BJ (cell line): ENCODE results near the gene CLEC4C. TPM values are rescaled to one million over a fixed set of nuclear protein-coding genes. Genes with fewer than 3 reads are reported as not detected.

Experiments
- CTCF ChIA-PET: fragments of 350-600 bp; formaldehyde crosslinking; extraction: SDS; loops from one replicate; lab custom pipeline; 2021; ENCODE audit warnings: antibody characterized with exemption, inconsistent platforms; lab: Yijun Ruan, JAX
- POLR2A ChIA-PET: fragments of 300-600 bp; sonication (Branson Sonifier 250); formaldehyde crosslinking; extraction: SDS; loops from one replicate; lab custom pipeline; 2021; ENCODE audit warnings: antibody characterized with exemption; lab: Charles Lee
- DNase-seq: peaks from one replicate; pipeline ENCODE4 v3.0.0-alpha.2; 2011; ENCODE audit warnings: low read depth
- H3K27me3 ChIP-seq: 2 replicates; pipeline ENCODE4 v1.6.0; 2011; ENCODE audit warnings: low read length; ENCODE audit not compliant: control insufficient read depth, insufficient read depth
- H3K36me3 ChIP-seq: 2 replicates; pipeline ENCODE4 v1.5.1; 2011; ENCODE audit warnings: low read length; ENCODE audit not compliant: control insufficient read depth, insufficient read depth
- H3K4me3 ChIP-seq: 2 replicates; pipeline ENCODE4 v1.5.1; 2011; ENCODE audit warnings: low read depth, mild to moderate bottlenecking, control low read depth, low read length
- CTCF ChIP-seq: IDR thresholded peaks from 2 replicates; pipeline ENCODE4 v1.5.1; 2011; ENCODE audit warnings: low read depth, mild to moderate bottlenecking, control low read depth, inconsistent platforms, low read length, moderate library complexity; ENCODE audit not compliant: insufficient read depth
- polyA plus RNA-seq: library from polyadenylated mRNA; depleted of rRNA; stranded (reverse); fragments of >200 nt; gene quantifications from 2 replicates; pipeline ENCODE4 v1.2.3, GENCODE V29; 2011

The CLEC4C gene
- polyA plus RNA-seq, 1 experiment: not detected

- Histone ChIP-seq H3K27me3 (no peaks in the 10 kb centered on the region), H3K4me3 (no peak overlapping the region), H3K36me3 (no peaks in the 10 kb centered on the region)
- TF ChIP-seq CTCF: no peak
- ChIA-PET CTCF (no interaction called here), POLR2A (no interaction called here)
- DNase-seq: no peak
Measured at GRCh38 chr12:7705846-7706245, 41.3 kb downstream of the CLEC4C start.

- no peak for DNase-seq
- Histone ChIP-seq H3K4me3 (no peak within 1 kb of the TSS), H3K27me3 (no peaks in the 10 kb centered on the region), H3K36me3 (no peaks in the 10 kb centered on the region)
- TF ChIP-seq CTCF: no peak
- ChIA-PET CTCF (no interaction called here), POLR2A (no interaction called here)
Measured at GRCh38 chr12:7695566-7696197, 51.5 kb downstream of the CLEC4C start, which contains the start of gene GDF3. Gene GDF3 (minus strand): TSS chr12:7695775. CDS start chr12:7695728, 47 bp downstream.

- Histone ChIP-seq H3K4me3 (no peak overlapping the region), H3K36me3 (no peaks in the 10 kb centered on the region), H3K27me3 (no peaks in the 10 kb centered on the region)
- TF ChIP-seq CTCF: no peak
- CTCF ChIA-PET: interaction anchor here (0.8 kb wide), 1 partner anchor 21 kb away, joined by 3 read pairs; no protein-coding TSS in a partner anchor
- POLR2A ChIA-PET: no interaction called here
- DNase-seq: no peak
Measured at GRCh38 chr12:7695237-7695560, 52.0 kb downstream of the CLEC4C start.

- H3K36me3 ChIP-seq: no peaks in the 10 kb centered on the region
- H3K4me3 ChIP-seq: no peak overlapping the region
- DNase-seq: no peak
- H3K27me3 ChIP-seq: no peaks in the 10 kb centered on the region
- ChIA-PET CTCF (interaction anchor here (0.8 kb wide), 1 partner anchor 21 kb away, joined by 3 read pairs; no protein-coding TSS in a partner anchor), POLR2A (no interaction called here)
- TF ChIP-seq CTCF: no peak
Measured at GRCh38 chr12:7694556-7695236, 52.5 kb downstream of the CLEC4C start.

GRCh38 chr12:7693793-7694192 is 53.4 kb downstream of the CLEC4C start:
- POLR2A ChIA-PET: no interaction called here
- no peak for TF ChIP-seq CTCF
- H3K36me3 ChIP-seq: no peaks in the 10 kb centered on the region
- CTCF ChIA-PET: no interaction called here
- no peak overlapping the region for H3K4me3 ChIP-seq
- no peaks in the 10 kb centered on the region for H3K27me3 ChIP-seq
- no peak for DNase-seq
